SU-DHL-6 (cell line): Measurements from ENCODE around the gene ADGRD1.

Experiments
- H2AFZ ChIP-seq: fragments of 200-600 bp; sonication (generic); 2 replicates; pipeline ENCODE4 v1.6.1; 2014; ENCODE audit warnings: low read depth, mild to moderate bottlenecking, moderate library complexity, mixed read lengths, antibody characterized with exemption, low read length; ENCODE audit not compliant: severe bottlenecking
- H3F3A ChIP-seq: fragments of 200-600 bp; shearing (Covaris generic); 2 replicates; pipeline ENCODE4 v1.6.0; 2016; ENCODE audit warnings: antibody characterized with exemption, mild to moderate bottlenecking; ENCODE audit not compliant: insufficient read depth
- H3K27ac ChIP-seq: fragments of 200-600 bp; sonication (generic); 2 replicates; pipeline ENCODE4 v1.5.1; 2016; ENCODE audit warnings: low read depth, mild to moderate bottlenecking, low read length, moderate library complexity, mixed read lengths
- H3K27me3 ChIP-seq: fragments of 200-600 bp; sonication (generic), shearing (Covaris generic); 2 replicates; pipeline ENCODE4 v1.6.0; 2014; ENCODE audit warnings: mild to moderate bottlenecking, low read length
- H3K36me3 ChIP-seq: fragments of 200-600 bp; sonication (generic); 2 replicates; pipeline ENCODE4 v1.6.1; 2014; ENCODE audit warnings: mild to moderate bottlenecking, low read length, mixed read lengths
- H3K4me2 ChIP-seq: fragments of 300-600, 200-600 bp; shearing (Covaris generic), sonication (generic); 2 replicates; pipeline ENCODE4 v1.6.0; 2014; ENCODE audit warnings: low read length, low read depth, mild to moderate bottlenecking; ENCODE audit not compliant: poor library complexity, severe bottlenecking
- H3K4me3 ChIP-seq: fragments of 200-600 bp; sonication (generic); 2 replicates; pipeline ENCODE4 v1.5.1; 2014; ENCODE audit warnings: antibody characterized with exemption, low read length, mild to moderate bottlenecking, mixed read lengths; ENCODE audit not compliant: insufficient read depth, poor library complexity, severe bottlenecking
- H3K79me2 ChIP-seq: fragments of 200-600 bp; sonication (generic); 2 replicates; pipeline ENCODE4 v1.6.1; 2014; ENCODE audit warnings: mild to moderate bottlenecking, low read length, moderate library complexity; ENCODE audit not compliant: insufficient read depth
- H3K9ac ChIP-seq: fragments of 200-600 bp; sonication (generic); 2 replicates; pipeline ENCODE4 v1.7.0; 2014; ENCODE audit warnings: mild to moderate bottlenecking, low read length
- H3K9me2 ChIP-seq: fragments of 200-600 bp; sonication (generic); replicated peaks from 2 replicates; pipeline ENCODE4 v1.6.1; 2014; ENCODE audit warnings: low read length; ENCODE audit not compliant: insufficient read depth
- H3K9me3 ChIP-seq: fragments of 200-600 bp; sonication (generic); 2 replicates; pipeline ENCODE4 v1.6.1; 2014; ENCODE audit warnings: low read length, mixed read lengths; ENCODE audit not compliant: insufficient read depth
- H4K20me1 ChIP-seq: fragments of 200-600 bp; sonication (generic); 2 replicates; pipeline ENCODE4 v1.6.1; 2014; ENCODE audit warnings: low read depth, mild to moderate bottlenecking, antibody characterized with exemption, low read length, moderate library complexity, mixed read lengths
- CTCF ChIP-seq: fragments of 200-600 bp; sonication (generic); IDR thresholded peaks from one replicate; pipeline ENCODE4 v1.5.1; 2017; ENCODE audit warnings: antibody characterized with exemption, mild to moderate bottlenecking, low read length, moderate library complexity; ENCODE audit not compliant: insufficient read depth, poor library complexity, severe bottlenecking
- EZH2phosphoT487 ChIP-seq: fragments of 200-600 bp; sonication (generic), shearing (Covaris generic); conservative IDR thresholded peaks from 2 replicates; pipeline ENCODE4 v1.6.1; 2018; ENCODE audit warnings: mild to moderate bottlenecking, antibody characterized with exemption, low read length, moderate library complexity, mixed read lengths

The ADGRD1 gene

GRCh38 chr12:131157743-131158142 is 204.0 kb downstream of the ADGRD1 start:
- Histone ChIP-seq H3K9me2 (no peaks in the 10 kb centered on the region), H3K4me2 (no peak overlapping the region), H3K36me3 (no peaks in the 10 kb centered on the region), H3K9me3 (no peaks in the 10 kb centered on the region), H3K9ac (no peak overlapping the region), H2AFZ (no peak overlapping the region), H3F3A (no peaks in the 10 kb centered on the region), H3K27me3 (no peaks in the 10 kb centered on the region), H3K79me2 (no peaks in the 10 kb centered on the region), H3K27ac (no peak overlapping the region), H3K4me3 (no peak overlapping the region), H4K20me1 (no peaks in the 10 kb centered on the region)
- TF ChIP-seq EZH2phosphoT487 (no peak), CTCF (no peak)

- no peak overlapping the region for H2AFZ ChIP-seq
- no peaks in the 10 kb centered on the region for H3K79me2 ChIP-seq
- H3K36me3 ChIP-seq = no peaks in the 10 kb centered on the region
- no peak overlapping the region for H3K4me3 ChIP-seq
- H4K20me1 ChIP-seq = no peaks in the 10 kb centered on the region
- no peak for TF ChIP-seq CTCF
- TF ChIP-seq EZH2phosphoT487 = no peak
- no peak overlapping the region for H3K9ac ChIP-seq
- H3K9me3 ChIP-seq = no peaks in the 10 kb centered on the region
- H3F3A ChIP-seq = no peaks in the 10 kb centered on the region
- no peak overlapping the region for H3K27ac ChIP-seq
- no peak overlapping the region for H3K4me2 ChIP-seq
- no peaks in the 10 kb centered on the region for H3K9me2 ChIP-seq
- no peaks in the 10 kb centered on the region for H3K27me3 ChIP-seq
Observed at GRCh38 chr12:131159660-131160059, 206.0 kb downstream of the ADGRD1 start.

GRCh38 chr12:131162113-131162512 is 208.4 kb downstream of the ADGRD1 start:
- H3K27ac ChIP-seq = no peak overlapping the region
- no peak overlapping the region for H2AFZ ChIP-seq
- H3K79me2 ChIP-seq = no peaks in the 10 kb centered on the region

More at GRCh38 chr12:131162113-131162512, 208.4 kb downstream of the ADGRD1 start:
- Histone ChIP-seq H3K36me3 (no peaks in the 10 kb centered on the region), H3K4me2 (no peak overlapping the region), H3K9ac (no peak overlapping the region), H3F3A (no peaks in the 10 kb centered on the region), H4K20me1 (no peaks in the 10 kb centered on the region), H3K9me3 (no peaks in the 10 kb centered on the region), H3K9me2 (no peaks in the 10 kb centered on the region), H3K4me3 (no peak overlapping the region), H3K27me3 (no peaks in the 10 kb centered on the region)
- TF ChIP-seq CTCF (no peak), EZH2phosphoT487 (no peak)
